ENCODE measurements around the gene SEPSECS. TPM values are rescaled to one million over a fixed set of nuclear protein-coding genes. Genes with fewer than 3 reads are reported as not detected.

The SEPSECS gene
- total and polyA plus RNA-seq, 2 donors (not counting 3 experiments of a cell fraction or from before 2014, with no cell fraction given) = 2.8 to 8.3 TPM

GRCh38 chr4:25096981-25097443 lies 63.2 kb downstream of the SEPSECS start:
- H3K4me1 ChIP-seq (ENCODE audit: control insufficient read depth, extremely low read depth, insufficient read depth, low read length) = no peaks in the 10 kb centered on the region
- DNase-seq (ENCODE audit: low read depth, low spot score) = no peak
- no peaks in the 10 kb centered on the region for H3K9me1 ChIP-seq (replicated peaks; ENCODE audit: control insufficient read depth, extremely low read depth, insufficient read depth, low read length)
- TF ChIP-seq POLR2A (IDR thresholded peaks at IDR 0.05; ENCODE audit: low read depth, low read length) (no peak), FOS (IDR thresholded peaks at IDR 0.05; ENCODE audit: borderline replicate concordance, insufficient read depth, low read length) (no peak), JUN (IDR thresholded peaks at IDR 0.05; ENCODE audit: borderline replicate concordance, insufficient read depth, insufficient read length, low read depth) (no peak), EZH2 (IDR thresholded peaks at IDR 0.05; ENCODE audit: borderline replicate concordance, low read depth, low read length, severe bottlenecking) (no peak), GATA2 (IDR thresholded peaks at IDR 0.05; ENCODE audit: insufficient read depth, insufficient read length, low read depth, low read length) (no peak), MYC (IDR thresholded peaks at IDR 0.05; ENCODE audit: low read depth, low read length) (no peak), MAX (IDR thresholded peaks at IDR 0.05; ENCODE audit: insufficient read depth, insufficient read length) (no peak), CTCF (IDR thresholded peaks at IDR 0.05; ENCODE audit: extremely low read depth in 1 of 2, insufficient read depth in 1 of 2, low read depth in 1 of 2, low read length in 2 of 2) (no peak), POLR2AphosphoS5 (IDR thresholded peaks at IDR 0.05; ENCODE audit: insufficient read depth, low read depth, low read length) (no peak)
- H3K27me3 ChIP-seq (ENCODE audit: control insufficient read depth in 2 of 2, insufficient read depth in 2 of 2, low read length in 2 of 2) = no peaks in the 10 kb centered on the region
- no peaks in the 10 kb centered on the region for H3K9me3 ChIP-seq (replicated peaks; ENCODE audit: control insufficient read depth, insufficient read depth, low read length)
- ChIA-PET CTCF (no interaction called here), POLR2A (no interaction called here)
- H3K9ac ChIP-seq (replicated peaks; ENCODE audit: extremely low read depth, insufficient read depth, low read length) = no peak overlapping the region
- no peak overlapping the region for H2AFZ ChIP-seq (ENCODE audit: low read depth, low read length)
- no peaks in the 10 kb centered on the region for H3K79me2 ChIP-seq (ENCODE audit: control insufficient read depth, insufficient read depth, low read length)
- intact Hi-C loops (cut with micrococcal nuclease) (no loop called here), dilution Hi-C loops (cut with MboI; ENCODE audit: extremely low pct_ligation_motif_present, low sequenced_read_pairs) (no loop called here)
- no peak overlapping the region for H3K4me3 ChIP-seq (replicated peaks in 1 of 3; ENCODE audit: insufficient read depth in 1 of 3, low read depth in 1 of 3, low read length in 3 of 3)
- H3K27ac ChIP-seq (ENCODE audit: insufficient read depth, low read depth, low read length) = no peak overlapping the region
- no peak overlapping the region for H3K4me2 ChIP-seq (ENCODE audit: insufficient read depth, low read length)
- no peaks in the 10 kb centered on the region for H3K36me3 ChIP-seq (ENCODE audit: control insufficient read depth in 2 of 2, extremely low read depth in 1 of 2, insufficient read depth in 2 of 2, low read length in 2 of 2)
- no TSS peak for BruUV-seq (replicated peaks)
- H4K20me1 ChIP-seq (replicated peaks; ENCODE audit: control insufficient read depth, extremely low read depth, insufficient read depth, low read length) = no peaks in the 10 kb centered on the region
- FAIRE-seq = no peak
